Uterus (tissue), 2 donors: ENCODE results near the gene ARMC2.

ENCODE experiments used
- CTCF ChIP-seq, 4 experiments: fragments of 200-600 bp in 2 of 4; fragments of 450-650 bp in 2 of 4; sonication (generic) in 2 of 4; IDR thresholded peaks; one replicate each; pipeline ENCODE4 v1.5.1; 2016 to 2019; ENCODE audit warnings: antibody characterized with exemption in 4 of 4, mild to moderate bottlenecking in 2 of 4, moderate library complexity in 1 of 4
- POLR2A ChIP-seq, 2 donors: fragments of 450-650 bp; IDR thresholded peaks; one replicate each; pipeline ENCODE4 v1.6.1; 2016; ENCODE audit warnings: antibody characterized with exemption in 2 of 2, mild to moderate bottlenecking in 1 of 2, moderate library complexity in 1 of 2

GRCh38 chr6:108805611-108806167 lies 42.5 kb upstream of the ARMC2 start:
- TF ChIP-seq CTCF (IDR thresholded peaks at IDR 0.05) = no peak
- no peak for TF ChIP-seq POLR2A (IDR thresholded peaks at IDR 0.05)
